Adrenal gland (tissue), 12 donors: ENCODE data around the gene METTL26. TPM values are rescaled to one million over a fixed set of nuclear protein-coding genes. Genes with fewer than 3 reads are reported as not detected.

Experiments
- DNase-seq, 7 donors: peaks; one replicate each; pipeline ENCODE4 v3.0.0-alpha.2; 2019 to 2020
- H3K27ac ChIP-seq, 5 donors: fragments of 200-600 bp; sonication (generic) in 4 of 5; 1 replicate in 3 of 5; 2 replicates in 2 of 5; pipeline versions ENCODE4 v1.5.1 to v1.8.0; 2016 to 2020; ENCODE audit warnings: mild to moderate bottlenecking in 1 of 5
- H3K27me3 ChIP-seq: fragments of 200-600 bp; 2 replicates; pipeline ENCODE4 v1.8.0; 2021
- H3K36me3 ChIP-seq, 2 donors: fragments of 200-600 bp; replicated peaks in 1 of 2; 1 replicate in 1 of 2; 2 replicates in 1 of 2; pipeline versions ENCODE4 v1.5.1 to v1.8.0; 2018 to 2022
- H3K4me1 ChIP-seq, 2 donors: fragments of 200-600 bp; replicated peaks in 1 of 2; 1 replicate in 1 of 2; 2 replicates in 1 of 2; pipeline versions ENCODE4 v1.5.1 to v1.8.0; 2018 to 2021
- H3K4me3 ChIP-seq, 4 donors: fragments of 200-600 bp; sonication (generic) in 3 of 4; one replicate each; pipeline ENCODE4 v1.5.1; 2016 to 2018
- H3K9me3 ChIP-seq, 3 donors: fragments of 200-600 bp; sonication (generic) in 1 of 3; replicated peaks in 1 of 3; 1 replicate in 2 of 3; 2 replicates in 1 of 3; pipeline versions ENCODE4 v1.5.1 to v1.8.0; 2016 to 2021
- CTCF ChIP-seq, 6 experiments: fragments of 450-650 bp in 4 of 6; fragments of 200-600 bp in 2 of 6; sonication (generic) in 1 of 6; IDR thresholded peaks; 1 replicate in 5 of 6; 2 replicates in 1 of 6; pipeline versions ENCODE4 v1.5.1 to v1.8.0; 2016 to 2021; ENCODE audit warnings: antibody characterized with exemption in 6 of 6, mild to moderate bottlenecking in 2 of 6, moderate library complexity in 1 of 6
- POLR2A ChIP-seq, 2 donors: fragments of 450-650 bp; IDR thresholded peaks; one replicate each; pipeline ENCODE4 v1.6.1; 2017; ENCODE audit warnings: antibody characterized with exemption in 2 of 2, mild to moderate bottlenecking in 2 of 2, moderate library complexity in 1 of 2
- WGBS, 4 donors: extraction: QIAGEN DNeasy Blood & Tissue Kit in 2 of 4; methylation state at CpG; one replicate each; pipeline versions ENCODE4 v1.1.5 to v1.1.7; 2013 to 2017; 5-methylcytosine and 5-hydroxymethylcytosine counted together
- intact Hi-C, 2 donors: fragments of 100-400 bp; cut with DNase I; formaldehyde crosslinking; loops; one replicate each; pipeline versions ENCODE4 v1.14.1 to v1.15.0; 2022 to 2023
- polyA plus RNA-seq, 3 donors: library from polyadenylated mRNA; stranded (reverse); fragments of 200-250 nt in 2 of 3; fragments of 350-450 nt in 1 of 3; fragmentation: Illumina TruSeq in 1 of 3; extraction: RNeasy Lipid Tissue Mini Kit (QIAGEN cat#74804) in 1 of 3; gene quantifications; one replicate each; pipeline ENCODE4 v1.2.3, GENCODE V29; 2013 to 2014
- total RNA-seq, 9 donors: library from RNA; depleted of rRNA in 4 of 9; stranded (reverse); fragments of >200 nt in 4 of 9; fragments of 120-200 nt in 1 of 9; fragmentation: NEBNext Ultra II Directional in 1 of 9; extraction: Animal tissue kit (Norgen Biotek cat#: 25700) in 1 of 9; gene quantifications; one replicate each; pipeline versions ENCODE4 v1.1.0 to v1.2.4, GENCODE V29; 2013 to 2023
- donor health status: healthy with polysubstance abuse.
- donor health status: Bipolar disorder and iron deficiency.
- donor health status: DM: yes; HTN: yes; CAD: no.
- donor health status: DM: no; HTN: no; CAD: no.
- donor health status: DM: no; HTN: no; CAD: no.
- donor health status: DM: yes; HTN: yes; CAD: no.

METTL26 gene
- total and polyA plus RNA-seq, 12 donors = 40.4 to 403 (median 130) TPM

DNA sequence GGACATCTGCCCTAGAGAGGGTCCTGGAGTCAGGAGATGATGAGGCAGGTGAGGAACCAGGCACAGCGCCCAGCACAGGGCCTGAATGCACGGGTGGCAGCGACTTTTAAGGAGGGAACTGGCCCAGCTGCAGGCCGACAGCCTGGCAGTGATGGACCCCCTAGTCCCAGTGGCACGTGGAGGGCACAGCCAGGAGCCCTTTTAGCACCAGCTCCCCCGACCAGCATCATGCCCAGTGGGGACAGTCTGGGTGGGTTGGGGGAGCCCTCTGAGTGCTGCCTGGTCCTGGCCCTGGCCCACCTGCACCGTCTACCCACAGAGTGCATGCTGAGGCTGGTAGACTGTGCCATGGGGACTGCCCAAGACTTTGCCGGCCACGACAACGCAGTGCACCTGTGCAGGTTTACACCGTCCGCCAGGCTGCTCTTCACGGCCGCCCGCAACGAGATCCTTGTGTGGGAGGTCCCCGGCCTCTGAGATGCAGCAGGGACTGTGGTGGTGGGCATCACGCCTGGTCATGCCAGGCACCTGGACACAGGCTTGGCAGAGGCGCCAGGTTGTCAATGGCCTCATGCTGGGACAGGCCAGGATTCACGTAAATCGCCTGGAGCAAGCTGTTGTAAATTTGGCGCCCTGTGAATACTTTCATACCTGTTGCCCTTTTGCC, 31.1 kb upstream of the METTL26 start:
- DNase-seq = no peak
- Histone ChIP-seq H3K9me3 (no peaks in the 10 kb centered on the region), H3K27ac (peak overlapping the region in 3 of 5 donors; percentile 47 to 93 (median 81)), H3K4me1 (peaks cover 7 to 18% of the 10 kb centered on the region in 2 donors), H3K27me3 (no peaks in the 10 kb centered on the region), H3K36me3 (peaks cover 0 to 29% of the 10 kb centered on the region in 2 donors), H3K4me3 (peak overlapping the region in 1 of 4 donors; percentile 87)
- intact Hi-C loops = loop anchor here in 1 of 2 donors (5.0 kb wide), 1 partner anchor 85 kb away; no protein-coding TSS in a partner anchor
- 82 to 84% (median 83%) methylated on average over 16 to 22 of the region's 22 CpGs for WGBS, 4 donors
- TF ChIP-seq CTCF (IDR thresholded peaks at IDR 0.05) (no peak), POLR2A (IDR thresholded peaks at IDR 0.05) (no peak)

GRCh38 chr16:666572-666971, 30.5 kb upstream of the METTL26 start:
- peak overlapping the region in 1 of 5 donors; percentile 81 for H3K27ac ChIP-seq
- H3K9me3 ChIP-seq = no peaks in the 10 kb centered on the region
- H3K4me3 ChIP-seq = no peak overlapping the region
- WGBS, 4 donors = 88 to 94% (median 90%) methylated on average over 11 to 13 of the region's 13 CpGs
- no peak for TF ChIP-seq POLR2A (IDR thresholded peaks at IDR 0.05)
- no peak for TF ChIP-seq CTCF (IDR thresholded peaks at IDR 0.05)
- peaks cover 0 to 22% of the 10 kb centered on the region in 2 donors for H3K36me3 ChIP-seq
- no peaks in the 10 kb centered on the region for H3K27me3 ChIP-seq
- no peak for DNase-seq
- intact Hi-C loops = loop anchor here in 1 of 2 donors (5.0 kb wide), 1 partner anchor 84 kb away; no protein-coding TSS in a partner anchor
- peaks cover 7 to 18% of the 10 kb centered on the region in 2 donors for H3K4me1 ChIP-seq

GRCh38 chr16:662597-662996, 26.5 kb upstream of the METTL26 start:
- TF ChIP-seq CTCF (IDR thresholded peaks at IDR 0.05) = no peak
- TF ChIP-seq POLR2A (IDR thresholded peaks at IDR 0.05) = no peak
- intact Hi-C loops = no loop called here
- Histone ChIP-seq H3K4me3 (no peak overlapping the region), H3K4me1 (peaks cover 12 to 18% of the 10 kb centered on the region in 2 donors), H3K27me3 (no peaks in the 10 kb centered on the region), H3K9me3 (no peaks in the 10 kb centered on the region), H3K27ac (no peak overlapping the region), H3K36me3 (peaks cover 0 to 4% of the 10 kb centered on the region in 2 donors)
- WGBS, 4 donors = 90 to 96% (median 93%) methylated on average over 9 to 21 of the region's 21 CpGs
- no peak for DNase-seq

GRCh38 chr16:662095-662494, 26.0 kb upstream of the METTL26 start:
- no peak overlapping the region for H3K27ac ChIP-seq
- WGBS, 4 donors = 96 to 100% (median 96%) methylated on average over 3 to 19 of the region's 19 CpGs; no CpG with 5 or more reads in 1 of the 4 donors

More at GRCh38 chr16:662095-662494, 26.0 kb upstream of the METTL26 start:
- intact Hi-C loops = no loop called here
- TF ChIP-seq POLR2A (IDR thresholded peaks at IDR 0.05) = no peak
- no peak for TF ChIP-seq CTCF (IDR thresholded peaks at IDR 0.05)
- DNase-seq = no peak
- no peaks in the 10 kb centered on the region for H3K9me3 ChIP-seq
- H3K27me3 ChIP-seq = no peaks in the 10 kb centered on the region
- peaks cover 12 to 13% of the 10 kb centered on the region in 2 donors for H3K4me1 ChIP-seq
- no peak overlapping the region for H3K4me3 ChIP-seq
- H3K36me3 ChIP-seq = peaks cover 0 to 4% of the 10 kb centered on the region in 2 donors
